ENCODE data around the gene BIRC2. TPM values are rescaled to one million over a fixed set of nuclear protein-coding genes. Genes with fewer than 3 reads are reported as not detected.

Gene BIRC2
- total and polyA plus RNA-seq, 2 of the 4 experiments (the other 2 are of a cell fraction) = 48.0 to 204 TPM

DNA sequence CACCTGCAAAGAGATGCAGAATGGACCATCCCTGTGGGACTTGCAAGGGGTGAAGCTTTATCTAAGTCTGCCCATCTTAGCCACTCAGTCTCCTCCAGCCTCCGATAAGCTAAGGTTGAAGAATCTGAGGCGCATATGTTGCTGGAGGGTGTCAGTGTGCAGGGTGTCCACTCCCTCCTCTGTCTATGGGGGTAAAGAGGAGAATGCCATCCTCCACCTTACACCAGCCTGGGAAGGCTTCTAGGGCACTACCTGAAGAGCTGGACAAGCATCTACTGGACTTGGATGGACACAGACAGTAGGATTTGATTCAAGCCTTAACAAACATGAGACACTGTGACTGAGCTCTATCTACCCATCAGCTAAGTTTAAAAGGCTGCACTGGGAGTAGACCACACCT lies 59.1 kb downstream of the BIRC2 start:
- H3K27me3 ChIP-seq (ENCODE audit: control insufficient read depth, insufficient read depth, low read length) = no peaks in the 10 kb centered on the region
- H3K27ac ChIP-seq (ENCODE audit: insufficient read depth, low read length) = no peak overlapping the region
- no peak overlapping the region for H4K91ac ChIP-seq (ENCODE audit: insufficient read depth, low read depth, low read length)
- peaks cover 43% of the 10 kb centered on the region; the same call in 1 of the 2 replicates for H4K20me1 ChIP-seq (ENCODE audit: insufficient read depth, low read length)
- dilution Hi-C loops (cut with HindIII; ENCODE audit: low sequenced_read_pairs, unreplicated experiment) (no loop called here), in situ Hi-C loops (cut with MboI; ENCODE audit: low sequenced_read_pairs) (no loop called here), intact Hi-C loops (cut with micrococcal nuclease) (loop anchor here (10.0 kb wide), 1 partner anchor 51 kb away; no protein-coding TSS in a partner anchor)
- ATAC-seq (ENCODE audit: low read depth) (no peak), DNase-seq (no peak)
- WGBS, 2 experiments (ENCODE audit: extremely low coverage in 2 of 2, insufficient read length in 1 of 2) = no CpG with 5 or more reads among the region's 2 CpGs
- H3K14ac ChIP-seq (replicated peaks; ENCODE audit: low read depth, low read length) = no peak overlapping the region
- H3K4ac ChIP-seq (ENCODE audit: low read depth, low read length) = no peak overlapping the region
- H3K4me1 ChIP-seq (ENCODE audit: control insufficient read depth, insufficient read depth, low read length) = peaks cover 6% of the 10 kb centered on the region
- H3K4me3 ChIP-seq (ENCODE audit: insufficient read depth, low read depth, low read length) = no peak overlapping the region
- H3K9me1 ChIP-seq (ENCODE audit: insufficient read depth, low read length) = peaks cover 25% of the 10 kb centered on the region
- no peak overlapping the region for H2BK15ac ChIP-seq (ENCODE audit: low read depth, low read length)
- H2AFZ ChIP-seq (replicated peaks; ENCODE audit: low read length, poor library complexity) = no peak overlapping the region
- H4K5ac ChIP-seq (ENCODE audit: low read depth, low read length) = no peak overlapping the region
- ChIA-PET POLR2A (ENCODE audit: unreplicated experiment) (no interaction called here), CTCF (interaction anchor here (0.7 to 2.2 kb wide), 2 partner anchors 15 to 64 kb away, joined by 3 to 7 read pairs; no protein-coding TSS in a partner anchor)
- no peak overlapping the region for H2AK9ac ChIP-seq (replicated peaks; ENCODE audit: low read depth, low read length, poor library complexity)
- peaks cover 21 to 66% of the 10 kb centered on the region in 2 experiments for H3K79me1 ChIP-seq (ENCODE audit: low read depth in 1 of 2, low read length in 2 of 2)
- no peak overlapping the region for H3K23ac ChIP-seq (ENCODE audit: low read depth, low read length)
- TF ChIP-seq MXI1 (IDR thresholded peaks at IDR 0.05; ENCODE audit: borderline replicate concordance, low read depth, low read length) (no peak), FOS (IDR thresholded peaks at IDR 0.05; ENCODE audit: low read depth, low read length) (no peak), BHLHE40 (IDR thresholded peaks at IDR 0.05; ENCODE audit: low read depth, low read length) (no peak)
- H2BK120ac ChIP-seq (ENCODE audit: low read depth, low read length) = no peak overlapping the region
- no peak overlapping the region for H3K4me2 ChIP-seq (ENCODE audit: low read depth, low read length)
- no peak overlapping the region for H2BK20ac ChIP-seq (ENCODE audit: low read depth, low read length)
- no peak overlapping the region for H3K56ac ChIP-seq (ENCODE audit: extremely low read depth, insufficient read depth, low read length)
- H3K18ac ChIP-seq (ENCODE audit: low read depth, low read length) = no peak overlapping the region
- no peak overlapping the region for H4K8ac ChIP-seq (ENCODE audit: low read depth in 2 of 2, low read length in 2 of 2)
- H3K9ac ChIP-seq (ENCODE audit: low read depth, low read length) = no peak overlapping the region
- H3K9me3 ChIP-seq (ENCODE audit: control insufficient read depth, insufficient read depth, low read length) = no peaks in the 10 kb centered on the region
- peaks cover 21% of the 10 kb centered on the region for H3K36me3 ChIP-seq (ENCODE audit: control insufficient read depth, insufficient read depth, low read length)
- no peak overlapping the region for H2BK5ac ChIP-seq (ENCODE audit: low read depth, low read length, poor library complexity, severe bottlenecking)
- BruUV-seq (replicated peaks) = no TSS peak
- no peak overlapping the region for H2AK5ac ChIP-seq (ENCODE audit: low read depth, low read length)
